CMK (cell line): Measurements from ENCODE around the gene ALG8.
A peak's percentile ranks its signal among the peaks of the same experiment; 100 is the strongest.

Experiments
- DNase-seq: peaks from one replicate; pipeline ENCODE4 v3.0.0-alpha.2; 2010; ENCODE audit warnings: low read depth

ALG8 gene

GRCh38 chr11:78160557-78160956, 21.1 kb upstream of the ALG8 start:
- DNase-seq, result no peak

DNA sequence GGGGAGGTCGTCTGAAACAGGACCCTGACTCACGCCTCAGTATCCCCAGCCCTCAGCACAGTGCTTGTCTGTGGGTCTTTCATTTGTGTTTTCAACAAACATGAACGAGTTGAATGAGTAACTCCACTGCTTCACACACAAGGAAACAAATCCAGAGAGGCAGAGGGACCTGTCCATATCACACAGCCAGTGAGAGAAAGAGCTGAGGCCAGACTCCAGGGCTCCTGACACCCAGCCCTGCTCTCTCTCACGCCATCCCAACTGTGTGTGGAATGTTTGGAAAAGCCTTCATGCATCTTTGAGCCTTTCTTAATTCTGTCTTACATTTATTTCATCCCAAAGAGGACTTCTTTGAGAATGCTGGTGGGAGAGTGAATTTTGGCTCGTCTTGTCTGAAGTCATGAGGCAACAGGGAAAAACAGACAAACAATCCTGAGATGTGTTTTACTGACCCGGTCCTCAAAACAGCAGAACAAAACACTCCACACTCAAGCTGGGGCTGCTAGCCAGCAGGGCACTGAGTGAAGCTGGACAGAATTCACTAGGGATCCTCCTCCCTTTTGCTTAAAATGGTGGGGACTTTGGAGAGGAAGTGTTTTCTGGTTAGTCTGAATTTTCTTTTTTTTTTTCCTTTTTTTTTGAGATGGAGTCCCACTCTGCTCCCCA, 19.7 kb upstream of the ALG8 start:
- DNase-seq, result no peak

DNA sequence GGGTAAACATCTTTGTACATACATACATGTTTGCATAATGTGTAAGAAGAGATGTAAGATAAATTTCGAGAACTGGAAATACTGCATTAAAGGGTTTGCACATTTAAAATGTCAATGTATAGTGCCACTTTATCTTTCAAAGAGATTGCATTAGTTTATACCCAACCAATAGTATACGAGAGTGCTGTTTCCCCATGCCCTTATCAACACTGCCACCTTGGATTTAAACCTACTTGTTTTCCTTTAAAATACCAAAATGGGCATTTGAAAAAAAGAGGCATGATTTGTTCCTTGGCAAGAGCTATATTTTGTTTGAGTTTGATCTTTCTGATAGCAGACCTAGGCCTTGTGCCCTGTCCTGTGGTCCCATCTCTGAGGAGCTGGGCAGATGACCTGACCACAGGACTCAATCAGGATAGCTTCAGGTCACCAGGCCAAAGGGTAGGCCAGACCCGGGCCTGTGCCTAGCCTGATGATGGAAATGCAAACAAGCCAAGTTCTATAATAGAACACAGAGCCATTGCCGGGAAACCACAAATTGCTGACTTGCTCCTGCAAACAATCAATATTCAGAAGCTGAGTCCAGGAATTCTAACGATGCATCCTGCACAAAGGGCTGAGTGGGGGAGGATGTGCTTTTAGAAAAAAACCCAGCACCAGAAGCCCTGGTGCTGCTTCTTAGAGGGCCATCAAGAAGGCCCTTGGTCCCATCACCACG, 16.9 kb upstream of the ALG8 start:
- no peak for DNase-seq

DNA sequence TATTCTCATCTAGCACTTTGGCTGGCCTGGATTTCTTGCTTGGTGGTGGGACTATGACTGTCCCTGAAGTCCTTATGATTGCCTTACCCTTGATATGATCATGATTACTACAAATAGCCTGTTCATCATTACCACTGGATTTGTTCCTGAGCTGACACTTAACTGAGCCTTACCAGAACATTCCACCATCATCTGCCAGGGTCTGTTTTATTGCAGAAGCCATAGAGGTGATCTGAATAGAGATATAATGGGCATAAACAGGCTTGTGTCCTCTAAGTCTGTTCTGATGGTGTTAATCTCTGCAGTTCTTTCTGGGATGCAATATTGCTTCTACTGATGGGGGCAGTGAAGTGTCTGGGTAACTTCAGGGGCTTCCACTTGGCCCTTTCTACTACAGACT, 12.4 kb upstream of the ALG8 start:
- no peak for DNase-seq

- no peak for DNase-seq
Measured at GRCh38 chr11:78150754-78151153, 11.3 kb upstream of the ALG8 start.

DNA sequence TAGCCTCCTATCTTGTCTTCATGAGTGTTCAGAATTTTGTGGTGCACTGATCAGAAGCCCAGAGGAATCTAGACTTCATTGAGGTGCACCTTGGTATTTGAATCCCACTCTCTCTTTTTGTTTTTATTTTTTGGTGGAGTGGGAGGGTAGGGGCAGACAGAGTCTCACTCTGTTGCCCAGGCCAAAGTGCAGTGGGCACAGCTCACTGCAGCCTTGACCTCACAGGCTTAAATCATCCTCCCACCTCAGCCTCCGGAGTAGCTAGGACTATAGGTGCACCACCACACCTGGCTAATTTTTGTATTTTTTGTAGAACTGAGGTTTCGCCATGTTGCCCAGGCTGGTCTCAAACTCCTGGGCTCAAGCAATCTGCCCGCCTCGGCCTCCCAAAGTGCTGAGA, 10.9 kb upstream of the ALG8 start:
- DNase-seq, result no peak

DNA sequence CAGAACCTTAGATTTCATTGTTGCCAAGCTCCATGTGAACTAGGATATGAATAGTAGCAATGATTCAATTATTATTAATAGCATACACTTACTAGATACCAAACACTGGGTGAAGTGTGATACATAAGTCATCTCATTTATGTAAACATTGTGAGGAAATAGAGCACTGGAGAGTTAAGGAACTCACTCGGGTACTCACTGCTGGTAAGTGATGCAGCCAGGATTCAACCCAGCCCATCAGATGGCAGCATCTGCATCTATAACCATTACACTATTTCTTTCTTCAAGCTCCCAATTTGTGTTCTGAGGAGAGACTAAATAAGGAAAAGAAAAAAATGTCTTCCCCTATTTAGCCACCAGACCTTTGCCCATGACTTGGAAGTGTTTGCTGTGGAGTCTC, 10.2 kb upstream of the ALG8 start:
- no peak for DNase-seq

GRCh38 chr11:78147807-78148206, 8.4 kb upstream of the ALG8 start:
- DNase-seq, result no peak

- DNase-seq, result no peak
Measured at GRCh38 chr11:78145511-78146025, 6.1 kb upstream of the ALG8 start.

DNA sequence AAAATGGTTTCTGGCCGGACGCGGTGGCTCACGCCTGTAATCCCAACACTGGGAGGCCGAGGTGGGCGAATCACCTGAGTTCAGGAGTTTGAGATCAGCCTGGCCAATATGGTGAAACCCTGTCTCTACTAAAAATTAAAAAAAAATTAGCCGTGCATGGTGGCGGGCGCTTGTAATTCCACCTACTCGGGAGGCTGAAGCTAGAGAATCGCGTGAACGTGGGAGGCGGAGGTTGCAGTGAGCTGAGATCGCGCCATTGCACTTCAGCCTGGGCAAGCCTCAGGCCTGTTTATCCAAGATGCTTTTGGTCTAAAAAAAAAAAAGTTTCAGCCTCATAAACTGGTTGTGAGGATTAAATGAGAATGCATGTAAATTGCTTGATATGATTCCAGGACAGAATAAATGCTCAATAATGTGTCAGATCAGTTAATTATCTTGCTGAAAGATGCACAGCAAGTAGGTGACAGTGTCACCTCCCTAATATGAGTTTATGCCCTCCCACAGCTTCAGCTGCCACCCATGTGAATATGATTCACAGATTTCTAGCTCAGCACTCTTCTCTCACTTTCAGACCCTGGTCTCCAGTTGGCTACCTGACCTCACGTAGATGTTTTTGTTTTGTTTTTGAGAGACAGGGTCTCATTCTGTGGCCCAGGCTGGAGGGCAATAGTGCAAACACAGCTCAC, 1.1 kb upstream of the ALG8 start:
- no peak for DNase-seq

DNA sequence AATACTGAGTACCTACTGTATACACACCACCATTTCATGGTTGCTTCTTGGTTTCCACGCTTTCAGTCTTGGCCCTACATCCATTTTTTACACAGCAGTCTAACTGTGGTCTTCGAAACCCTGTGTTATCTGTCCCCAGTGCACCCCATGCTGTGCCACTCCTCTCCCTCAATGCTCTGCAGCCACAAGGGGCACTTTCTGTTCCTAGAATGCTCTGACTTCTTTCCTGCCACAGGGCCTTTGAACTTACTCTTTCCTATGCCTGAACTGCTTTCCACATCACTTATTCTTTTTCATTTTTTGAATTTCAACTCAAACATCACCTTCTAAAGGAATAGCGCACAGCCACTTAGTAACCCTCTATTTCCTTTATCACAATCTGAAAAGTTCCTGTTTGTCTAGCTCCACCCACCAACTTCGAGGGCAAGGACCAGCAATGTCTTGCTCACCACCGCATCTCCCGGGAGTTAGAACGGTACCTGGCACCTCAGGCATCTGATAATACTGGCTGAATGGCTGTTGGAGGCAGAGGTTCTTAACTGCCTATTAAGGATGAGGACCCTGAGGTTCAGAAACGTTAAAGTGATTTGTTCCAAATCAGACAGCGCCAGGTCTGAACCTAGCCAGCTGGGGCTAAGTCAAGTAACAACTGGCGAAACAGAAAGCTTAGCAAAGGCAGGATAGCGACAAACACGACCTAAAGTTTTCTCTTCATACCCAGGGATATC, 568 bp downstream of the ALG8 start:
- peak; percentile 69 for DNase-seq

GRCh38 chr11:78138291-78138690, 1.1 kb downstream of the ALG8 start:
- DNase-seq, result no peak

DNA sequence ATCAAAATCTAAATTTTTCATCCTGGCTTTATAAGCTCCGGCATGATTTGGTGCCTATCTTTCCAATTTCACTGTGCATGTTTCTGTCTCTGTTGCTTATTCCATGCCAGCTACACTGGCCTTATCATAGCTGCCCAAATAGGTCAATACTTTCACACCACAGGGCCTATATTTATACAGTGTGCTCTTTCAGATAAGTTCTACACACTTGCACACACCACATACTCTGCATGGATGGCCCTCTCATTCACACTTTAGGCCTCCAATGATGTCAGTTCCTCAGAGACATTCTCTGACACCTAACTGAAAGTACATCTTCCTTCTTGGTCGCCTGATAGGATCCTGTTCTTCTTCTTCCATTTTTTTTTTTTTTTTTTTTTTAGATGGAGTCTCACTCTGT, 7.0 kb downstream of the ALG8 start:
- DNase-seq, result no peak

DNA sequence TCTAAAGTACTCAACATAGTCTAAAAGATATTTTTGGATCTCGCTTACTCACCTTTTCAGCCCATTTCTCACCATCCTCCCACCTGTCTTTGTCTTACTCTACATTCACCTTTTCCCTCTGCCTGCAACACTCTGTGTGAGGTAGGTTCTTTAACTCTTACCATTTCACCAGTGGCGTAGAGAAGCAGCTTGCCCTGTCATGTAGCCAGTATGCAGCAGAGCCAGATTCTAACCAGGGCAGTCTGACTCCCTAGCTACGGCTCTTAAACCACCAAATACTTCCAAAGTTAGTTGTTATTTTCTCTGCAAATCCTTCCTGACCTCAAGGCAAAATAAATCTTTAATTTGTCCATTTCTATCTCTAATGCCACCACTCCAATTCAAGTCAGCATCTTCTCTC, 7.5 kb downstream of the ALG8 start:
- DNase-seq, result no peak

DNA sequence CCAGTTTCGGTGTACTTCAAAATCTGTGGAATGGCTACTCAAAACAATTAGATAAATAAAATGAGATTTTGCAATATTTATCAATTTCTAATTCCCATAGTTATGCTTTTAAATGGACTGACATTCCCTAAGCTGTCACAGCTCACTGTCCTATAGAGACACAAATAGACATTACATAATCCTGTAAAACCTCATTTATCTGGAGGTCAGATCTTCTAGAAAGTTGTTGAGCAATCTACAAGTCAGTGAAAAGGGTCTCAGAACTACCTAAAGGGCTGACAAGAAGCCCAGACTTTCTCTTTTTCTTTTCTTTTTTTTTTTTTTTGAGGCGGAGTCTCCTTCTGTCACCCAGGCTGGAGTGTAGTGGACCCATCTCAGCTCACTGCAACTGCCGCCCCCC, 12.0 kb downstream of the ALG8 start:
- no peak for DNase-seq

DNA sequence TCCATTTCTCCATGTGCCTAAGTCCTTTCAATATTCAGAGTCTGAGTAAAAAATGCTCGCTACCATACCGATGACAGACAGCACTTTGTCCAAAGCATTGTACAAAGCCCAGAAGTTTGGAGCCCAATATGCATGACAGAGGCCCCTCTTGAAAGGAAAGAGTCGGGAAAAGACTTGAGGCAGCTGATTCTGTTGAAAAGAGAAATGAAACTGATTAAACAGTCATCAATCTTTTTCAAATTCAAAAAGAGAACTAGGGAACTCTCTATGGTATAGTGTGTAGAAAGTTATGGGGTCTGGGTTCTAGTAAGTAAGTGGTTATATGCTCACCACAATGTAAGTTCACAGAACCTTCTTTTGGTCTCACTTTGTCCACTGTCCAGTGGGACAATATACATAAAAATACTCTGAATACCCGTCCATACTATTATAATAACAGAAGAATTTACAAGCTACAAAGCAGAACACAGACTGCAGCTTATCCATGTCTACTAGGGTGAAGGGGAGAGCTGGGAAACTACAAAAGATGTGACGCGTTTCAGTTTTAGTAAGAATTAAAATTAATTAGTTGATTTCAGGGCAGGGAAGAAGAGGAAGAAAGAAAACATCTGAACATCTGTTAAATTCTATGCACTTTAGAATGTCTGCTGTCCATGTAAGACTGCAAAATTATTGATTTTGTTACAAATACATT, 26.7 kb downstream of the ALG8 start:
- DNase-seq, result no peak

- no peak for DNase-seq
Measured at GRCh38 chr11:78111298-78111697, 28.1 kb downstream of the ALG8 start.

GRCh38 chr11:78110830-78111229, 28.6 kb downstream of the ALG8 start:
- no peak for DNase-seq

DNA sequence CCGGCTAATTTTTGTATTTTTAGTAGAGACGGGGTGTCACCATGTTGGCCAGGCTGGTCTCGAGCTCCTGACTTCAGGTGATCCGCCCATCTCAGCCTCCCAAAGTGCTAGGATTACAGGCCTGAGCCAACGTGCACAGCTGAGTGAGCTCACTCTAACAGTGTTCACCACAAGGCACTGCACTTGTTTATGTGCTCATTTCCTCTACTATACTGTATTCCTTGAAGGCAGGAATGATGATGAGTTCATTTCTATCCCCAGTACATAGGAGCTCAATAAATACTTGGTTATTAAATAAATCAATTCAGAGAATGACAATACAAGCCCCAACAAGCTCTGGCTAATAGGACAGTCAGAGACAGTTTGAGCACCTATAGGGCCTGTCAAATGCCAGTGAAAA, 29.1 kb downstream of the ALG8 start:
- no peak for DNase-seq

DNA sequence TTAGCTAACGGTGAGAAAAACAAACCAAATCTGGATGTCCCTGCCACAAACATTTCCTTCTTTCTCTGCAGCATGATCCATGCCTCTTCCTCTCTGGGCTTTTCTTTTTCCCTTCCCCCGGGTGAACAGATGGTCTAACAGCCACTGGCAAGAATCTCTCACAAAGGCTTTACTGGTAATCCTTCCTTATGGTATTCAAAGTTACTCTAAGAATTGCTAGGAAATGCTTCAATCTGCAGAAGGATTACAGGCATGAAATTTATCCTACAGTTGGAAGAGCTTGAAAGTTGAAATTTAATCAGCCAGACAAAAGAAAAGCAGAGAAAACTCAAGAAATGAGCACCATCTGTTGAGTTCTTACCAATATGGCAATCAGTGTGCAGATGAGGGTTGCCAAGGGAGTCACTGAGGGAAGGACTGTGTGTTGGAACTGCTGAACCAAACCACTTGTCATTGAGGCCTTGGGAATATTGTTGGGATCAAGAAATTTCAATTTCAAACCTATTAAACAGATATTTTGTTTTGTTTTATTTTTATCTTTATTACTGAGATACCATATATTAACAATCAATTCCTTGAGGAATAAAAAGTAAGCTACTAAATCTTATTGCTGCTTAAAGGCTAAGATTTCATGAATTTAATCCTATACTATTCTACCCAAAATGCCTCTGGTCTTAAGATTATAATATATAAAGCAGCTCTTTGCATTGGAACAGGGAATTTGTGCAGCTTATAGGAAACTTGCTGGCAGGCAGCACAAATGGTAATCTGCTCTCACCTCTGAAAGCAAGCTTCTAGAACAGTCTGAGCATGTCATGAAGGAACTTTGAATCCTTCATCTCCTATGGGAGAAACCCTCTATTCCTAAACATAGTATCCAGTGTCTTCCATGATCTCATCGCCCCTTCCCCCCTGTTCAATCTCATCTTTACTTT, 30.1 kb downstream of the ALG8 start:
- no peak for DNase-seq
